DND-41 (cell line): ENCODE results near the gene SERPINA5.

Experiments
- CTCF ChIP-seq: IDR thresholded peaks from 2 replicates; pipeline ENCODE4 v1.5.1; 2012; ENCODE audit warnings: borderline replicate concordance, low read length, moderate library complexity, mild to moderate bottlenecking; ENCODE audit not compliant: poor library complexity, severe bottlenecking; ENCODE audit errors: extremely low read depth
- EZH2 ChIP-seq: IDR thresholded peaks from 3 replicates; pipeline ENCODE4 v1.6.1; 2012; ENCODE audit warnings: borderline replicate concordance, low read depth, mild to moderate bottlenecking, moderate library complexity, low read length, inconsistent platforms; ENCODE audit not compliant: severe bottlenecking

DNA sequence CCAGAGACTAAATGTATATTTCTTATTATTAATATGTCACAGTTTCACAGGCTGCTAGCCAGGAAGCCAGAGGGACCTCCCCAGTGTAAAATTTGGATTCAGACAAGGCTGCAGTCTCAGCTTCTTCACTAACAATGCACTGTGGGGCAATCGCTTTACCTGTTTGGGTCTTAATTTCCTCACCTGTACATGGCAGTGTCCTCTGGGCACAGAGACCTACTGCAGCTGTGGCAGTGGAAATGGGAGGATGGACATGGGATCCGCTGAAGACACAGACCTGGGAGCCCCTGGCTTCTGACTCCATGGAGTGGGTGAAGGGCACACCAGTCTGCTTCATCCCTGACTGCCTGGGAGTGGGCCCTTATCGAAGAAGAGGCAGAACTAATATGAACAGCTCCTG is 6.9 kb upstream of the SERPINA5 start:
- TF ChIP-seq CTCF (no peak), EZH2 (no peak)
